Small intestine (tissue), 7 donors: ENCODE results near the gene TMEFF2. TPM values are rescaled to one million over a fixed set of nuclear protein-coding genes. Genes with fewer than 3 reads are reported as not detected.

Experiments used
- DNase-seq, 2 donors: peaks; one replicate each; pipeline versions ENCODE4 v3.0.0 to v3.0.0-alpha.2; 2013
- FAIRE-seq: peaks from 2 replicates; lab custom pipeline; 2012; peaks lifted over from hg19 to GRCh38; lab: Jason Lieb, UNC
- H3K27ac ChIP-seq, 3 donors: one replicate each; pipeline ENCODE4 v1.5.1; 2013; ENCODE audit warnings: low read length in 2 of 3, mild to moderate bottlenecking in 2 of 3, control low read depth in 1 of 3, inconsistent platforms in 1 of 3, low read depth in 1 of 3, moderate library complexity in 1 of 3
- H3K27me3 ChIP-seq, 3 donors: one replicate each; pipeline ENCODE4 v1.6.1; 2013; ENCODE audit warnings: low read length in 3 of 3, inconsistent platforms in 1 of 3; ENCODE audit not compliant: control insufficient read depth in 3 of 3, insufficient read depth in 3 of 3
- H3K36me3 ChIP-seq, 3 donors: one replicate each; pipeline ENCODE4 v1.6.1; 2013; ENCODE audit warnings: low read length in 3 of 3, inconsistent platforms in 1 of 3, low read depth in 1 of 3, mild to moderate bottlenecking in 1 of 3, moderate library complexity in 1 of 3; ENCODE audit not compliant: control insufficient read depth in 3 of 3, insufficient read depth in 2 of 3
- H3K4me1 ChIP-seq, 3 donors: one replicate each; pipeline ENCODE4 v1.6.1; 2013; ENCODE audit warnings: low read length in 2 of 3, inconsistent platforms in 1 of 3, low read depth in 1 of 3, mild to moderate bottlenecking in 1 of 3, moderate library complexity in 1 of 3; ENCODE audit not compliant: control insufficient read depth in 3 of 3, insufficient read depth in 2 of 3
- H3K4me3 ChIP-seq, 3 donors: one replicate each; pipeline ENCODE4 v1.5.1; 2013; ENCODE audit warnings: low read length in 3 of 3, control low read depth in 1 of 3, inconsistent platforms in 1 of 3, low read depth in 1 of 3, mild to moderate bottlenecking in 1 of 3, moderate library complexity in 1 of 3
- H3K9me3 ChIP-seq, 2 donors: one replicate each; pipeline ENCODE4 v1.6.1; 2013; ENCODE audit warnings: low read depth in 1 of 2, low read length in 1 of 2; ENCODE audit not compliant: control insufficient read depth in 2 of 2, insufficient read depth in 1 of 2
- WGBS, 3 donors: extraction: QIAGEN DNeasy Blood & Tissue Kit; methylation state at CpG; one replicate each; pipeline ENCODE4 v1.1.7; 2013; 5-methylcytosine and 5-hydroxymethylcytosine counted together
- polyA plus RNA-seq, 4 donors: library from polyadenylated mRNA; stranded (reverse) in 3 of 4; unstranded in 1 of 4; fragments of 200-250 nt in 3 of 4; fragments of 120-200 nt in 1 of 4; gene quantifications; one replicate each; pipeline versions ENCODE4 v1.2.1 to v1.2.3, GENCODE V29; 2013
- donor health status: healthy with polysubstance abuse.
- donor health status: control.
- donor health status: control.
- donor health status: Bipolar disorder and iron deficiency.
- donor health status: healthy.

TMEFF2 gene
- polyA plus RNA-seq, 4 donors, result 0.34 to 2.0 TPM; not detected in 2

DNA sequence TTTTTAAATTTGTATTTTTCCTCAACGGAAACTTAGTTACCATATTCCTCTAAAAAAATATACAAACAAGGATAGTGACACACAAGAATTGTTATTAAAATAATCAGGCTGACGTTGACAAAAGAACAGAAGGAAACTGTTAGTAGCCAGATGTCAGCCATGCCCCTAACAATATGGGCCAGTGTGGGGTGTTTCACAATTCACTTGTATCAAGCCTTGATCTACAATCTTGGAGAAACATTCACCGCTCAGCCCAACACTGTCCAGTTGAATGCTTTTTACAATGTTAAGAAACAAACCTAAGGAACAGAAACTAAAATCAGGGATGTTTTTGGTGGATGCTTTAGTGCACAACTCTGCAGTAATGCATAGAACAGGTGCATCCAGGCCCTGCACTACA, 44.6 kb downstream of the TMEFF2 start:
- no peaks in the 10 kb centered on the region for H3K9me3 ChIP-seq
- no peaks in the 10 kb centered on the region for H3K36me3 ChIP-seq
- no peak overlapping the region for H3K27ac ChIP-seq
- no peaks in the 10 kb centered on the region for H3K27me3 ChIP-seq
- DNase-seq (no peak), FAIRE-seq (no peak)
- H3K4me1 ChIP-seq, result no peaks in the 10 kb centered on the region
- no peak overlapping the region for H3K4me3 ChIP-seq
- 81 to 87% (median 83%) methylated on average over 3 of the region's 3 CpGs for WGBS, 3 donors

DNA sequence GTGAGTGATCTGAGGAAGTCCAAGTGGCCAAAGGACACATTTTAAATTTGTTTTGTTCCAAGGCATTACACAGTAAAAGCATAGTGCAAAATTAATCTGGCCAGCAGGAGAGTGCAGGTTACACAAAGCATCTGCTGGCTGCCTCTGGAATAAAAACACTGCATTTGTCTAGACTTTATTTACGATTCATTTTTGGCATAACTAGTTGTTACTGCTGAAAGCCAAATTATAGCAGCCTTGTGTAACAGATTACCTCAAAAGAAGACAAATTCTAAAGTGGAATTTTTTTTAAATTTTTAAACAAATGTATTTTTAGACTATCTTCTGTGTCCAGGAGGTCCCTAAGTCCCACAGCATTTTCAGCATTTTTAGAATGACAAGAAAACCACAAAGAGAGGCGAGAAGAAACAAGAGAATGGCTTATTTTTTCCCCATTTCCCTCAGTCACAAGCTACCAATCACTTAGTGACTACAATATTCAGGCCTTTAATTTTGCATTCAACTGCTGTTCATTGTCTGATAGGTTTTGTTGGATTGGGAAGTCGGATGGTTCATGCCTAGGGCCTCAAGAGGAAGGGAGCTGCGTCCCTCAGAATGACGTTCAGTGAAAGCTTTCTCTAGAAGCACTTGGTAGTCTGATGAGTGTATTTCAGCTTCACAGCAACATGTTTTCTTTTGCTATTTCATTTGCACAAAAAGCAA, 46.0 kb downstream of the TMEFF2 start:
- Histone ChIP-seq H3K4me1 (no peaks in the 10 kb centered on the region), H3K36me3 (no peaks in the 10 kb centered on the region), H3K4me3 (no peak overlapping the region), H3K27ac (no peak overlapping the region), H3K9me3 (no peaks in the 10 kb centered on the region), H3K27me3 (no peaks in the 10 kb centered on the region)
- no peak for FAIRE-seq
- no peak for DNase-seq
- WGBS, 3 donors, result 68 to 90% (median 80%) methylated on average over 5 of the region's 5 CpGs

DNA sequence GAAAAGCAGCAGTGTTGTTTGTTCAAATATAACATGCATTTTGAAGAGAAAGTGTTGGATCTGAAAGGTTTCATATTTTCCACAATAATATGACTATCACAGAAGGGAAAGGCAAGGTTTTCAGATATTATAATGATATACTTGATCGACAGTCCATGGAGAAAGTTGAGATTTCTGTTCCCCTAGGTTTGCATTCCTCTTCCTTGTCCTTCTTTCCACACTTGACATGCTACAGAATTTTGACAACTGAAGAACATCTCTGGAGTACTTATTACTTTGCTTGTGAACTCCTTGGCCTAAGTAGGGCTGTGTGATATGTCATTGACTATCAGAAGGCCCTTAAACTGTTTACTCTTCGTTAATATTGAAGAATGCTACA, 46.5 kb downstream of the TMEFF2 start:
- no peak for DNase-seq
- Histone ChIP-seq H3K9me3 (no peaks in the 10 kb centered on the region), H3K4me1 (no peaks in the 10 kb centered on the region), H3K4me3 (no peak overlapping the region), H3K27ac (no peak overlapping the region), H3K36me3 (no peaks in the 10 kb centered on the region), H3K27me3 (no peaks in the 10 kb centered on the region)
- WGBS, 3 donors, result 54 to 61% (median 58%) methylated on average over 2 of the region's 2 CpGs
- FAIRE-seq, result no peak

DNA sequence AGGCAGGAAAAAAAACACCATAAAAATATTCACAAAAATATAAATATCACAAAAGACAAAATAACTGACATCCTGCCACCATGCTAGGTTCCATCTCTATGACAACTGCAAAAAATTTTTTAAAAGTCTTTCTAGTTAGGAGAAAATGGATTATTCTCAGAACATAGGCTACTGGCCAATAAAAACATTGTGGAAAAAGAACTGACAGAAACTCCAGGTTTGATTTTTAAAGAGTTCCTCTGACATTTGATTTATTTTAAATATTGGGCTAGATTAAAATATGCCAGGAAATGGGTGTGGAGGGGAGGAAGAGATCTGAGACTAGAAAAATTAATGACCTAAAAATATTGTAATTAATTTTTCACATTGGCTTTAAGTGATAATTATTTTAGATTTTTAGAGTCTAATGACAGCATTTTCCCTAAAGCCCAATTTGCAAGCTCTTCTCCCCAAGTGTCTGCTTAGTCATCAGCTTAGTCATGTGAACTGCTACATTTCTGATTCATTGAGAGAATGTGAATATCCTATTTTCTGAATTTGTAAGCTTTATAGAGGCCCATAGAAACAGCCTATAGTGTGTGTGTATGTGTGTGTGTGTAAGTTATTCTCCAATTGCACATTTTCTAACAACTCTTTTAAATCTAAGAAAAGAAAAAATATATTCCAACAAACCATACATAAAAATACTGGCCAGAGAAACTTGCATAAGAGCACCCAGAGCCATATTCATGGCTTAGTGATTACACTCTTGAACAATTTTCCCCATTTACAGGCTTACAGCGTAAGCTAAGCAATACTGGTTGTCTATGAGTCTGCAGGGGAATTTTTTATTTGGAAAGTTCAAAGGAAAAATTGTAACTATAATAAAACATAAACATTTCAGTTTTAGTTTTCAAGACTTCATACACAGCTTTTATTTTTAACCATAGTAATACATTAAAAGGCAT, 48.4 kb downstream of the TMEFF2 start:
- Histone ChIP-seq H3K4me3 (no peak overlapping the region), H3K4me1 (no peaks in the 10 kb centered on the region), H3K36me3 (no peaks in the 10 kb centered on the region), H3K9me3 (no peaks in the 10 kb centered on the region), H3K27me3 (no peaks in the 10 kb centered on the region), H3K27ac (no peak overlapping the region)
- no peak for DNase-seq
- FAIRE-seq, result no peak
- WGBS, 3 donors, result 83 to 100% (median 90%) methylated on average over 1 of the region's 1 CpG

DNA sequence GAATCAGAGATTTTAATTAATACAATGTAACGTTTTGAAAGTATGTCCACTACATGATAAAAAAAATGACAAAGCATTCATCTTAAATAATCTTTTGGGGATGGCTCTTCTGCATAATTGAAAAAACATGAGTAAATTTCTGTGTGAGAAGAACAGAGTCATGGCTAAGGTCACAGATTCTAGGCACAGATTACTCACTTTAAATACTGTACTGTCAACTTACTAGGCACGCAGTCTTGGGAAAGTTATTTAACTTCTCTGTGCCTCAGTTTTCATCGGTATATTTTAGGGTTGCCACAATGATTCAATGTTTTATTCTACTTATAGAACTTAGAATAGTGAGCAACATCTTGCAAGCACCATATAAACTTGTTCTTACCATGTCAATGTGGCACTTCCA, 49.2 kb downstream of the TMEFF2 start:
- FAIRE-seq (no peak), DNase-seq (no peak)
- Histone ChIP-seq H3K36me3 (no peaks in the 10 kb centered on the region), H3K9me3 (no peaks in the 10 kb centered on the region), H3K27ac (no peak overlapping the region), H3K4me3 (no peak overlapping the region), H3K27me3 (no peaks in the 10 kb centered on the region), H3K4me1 (no peaks in the 10 kb centered on the region)
- 84 to 87% (median 87%) methylated on average over 3 of the region's 3 CpGs for WGBS, 3 donors

DNA sequence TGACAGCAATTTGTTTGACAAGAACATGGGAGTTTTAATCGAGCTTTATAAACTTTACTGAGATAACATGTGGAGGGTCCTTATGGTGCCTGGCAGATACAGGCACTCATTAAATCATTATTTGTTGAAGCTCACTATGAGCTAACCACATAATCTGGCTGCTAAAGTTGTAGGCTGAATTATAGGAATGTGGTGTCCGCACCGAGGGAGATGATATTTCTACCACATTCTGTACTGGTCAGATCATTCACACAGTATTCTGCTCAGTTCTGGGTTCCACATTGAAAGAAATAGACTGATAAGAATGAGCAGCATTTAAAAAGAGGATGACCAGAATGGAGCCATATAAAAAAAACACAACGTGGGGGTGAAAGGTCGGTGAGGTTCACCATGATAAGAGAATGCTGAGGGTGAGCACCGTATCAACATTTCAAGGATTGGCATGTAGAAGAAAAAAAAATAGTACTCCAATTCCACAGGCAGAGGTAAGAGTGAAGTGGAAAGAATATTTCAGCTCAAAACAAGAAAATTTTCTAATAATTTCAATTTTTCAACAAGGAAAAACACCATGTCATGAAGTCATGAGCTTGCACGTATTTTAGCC, 54.4 kb downstream of the TMEFF2 start:
- FAIRE-seq, result no peak
- H3K36me3 ChIP-seq, result no peaks in the 10 kb centered on the region
- H3K27ac ChIP-seq, result no peak overlapping the region
- no peaks in the 10 kb centered on the region for H3K9me3 ChIP-seq
- H3K27me3 ChIP-seq, result no peaks in the 10 kb centered on the region
- H3K4me1 ChIP-seq, result no peaks in the 10 kb centered on the region
- DNase-seq, result no peak
- no peak overlapping the region for H3K4me3 ChIP-seq
- 59 to 72% (median 66%) methylated on average over 7 of the region's 7 CpGs for WGBS, 3 donors

DNA sequence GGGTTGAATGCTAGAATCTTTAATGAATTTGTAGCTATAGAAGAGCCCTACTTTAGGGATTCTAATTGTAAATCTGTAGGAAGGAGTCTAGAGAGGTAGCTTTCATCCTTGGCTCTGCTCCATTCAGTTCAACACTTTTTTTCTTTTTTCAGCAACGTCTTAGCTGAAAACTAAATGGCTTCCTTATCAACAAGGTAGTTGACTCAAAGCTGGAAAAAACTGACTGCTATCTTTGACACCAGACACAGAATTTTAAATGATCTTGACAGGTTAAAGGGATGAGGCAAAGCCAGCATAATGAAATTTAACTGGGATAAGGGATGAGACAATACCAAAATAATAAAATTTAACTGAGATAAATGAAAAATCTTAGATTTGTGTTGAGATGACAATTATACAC, 54.9 kb downstream of the TMEFF2 start:
- Histone ChIP-seq H3K4me1 (no peaks in the 10 kb centered on the region), H3K27ac (no peak overlapping the region), H3K36me3 (no peaks in the 10 kb centered on the region), H3K27me3 (no peaks in the 10 kb centered on the region), H3K9me3 (no peaks in the 10 kb centered on the region), H3K4me3 (no peak overlapping the region)
- 10 to 37% (median 14%) methylated on average over 1 of the region's 1 CpG for WGBS, 3 donors
- no peak for DNase-seq
- FAIRE-seq, result no peak

DNA sequence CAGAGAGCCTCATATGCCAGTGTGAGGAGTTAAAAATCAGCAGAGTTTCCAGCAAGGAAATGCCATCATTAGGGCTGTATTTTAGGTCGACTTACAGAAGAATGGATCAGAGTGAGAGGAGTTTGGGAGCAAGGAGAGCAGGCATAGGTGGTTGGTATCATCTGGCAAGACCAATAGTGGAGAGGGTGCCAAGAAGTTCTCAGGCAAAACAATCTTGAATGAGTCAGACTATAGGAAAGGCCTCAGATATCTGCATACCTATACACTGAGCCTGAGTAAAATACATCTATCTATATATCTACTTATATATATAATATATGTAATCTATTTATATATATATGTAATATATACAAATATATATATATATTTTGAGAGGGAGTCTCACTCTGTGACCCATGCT, 57.3 kb downstream of the TMEFF2 start:
- H3K27ac ChIP-seq, result no peak overlapping the region
- no peaks in the 10 kb centered on the region for H3K4me1 ChIP-seq
- no peaks in the 10 kb centered on the region for H3K36me3 ChIP-seq
- H3K27me3 ChIP-seq, result no peaks in the 10 kb centered on the region
- no peaks in the 10 kb centered on the region for H3K9me3 ChIP-seq
- 55 to 65% (median 59%) methylated on average over 1 of the region's 1 CpG for WGBS, 3 donors
- no peak overlapping the region for H3K4me3 ChIP-seq
- no peak for DNase-seq
- no peak for FAIRE-seq
